ENCODE data around the gene FAF2.
A peak's percentile ranks its signal among the peaks of the same experiment; 100 is the strongest.

Gene FAF2

GRCh38 chr5:176537554-176538229 is 89.5 kb downstream of the FAF2 start:
- no peak for TF ChIP-seq CTCF (conservative IDR thresholded peaks at IDR 0.05; ENCODE audit: low read length)
- H3K4me3 ChIP-seq (ENCODE audit: low read length), result peak overlapping the region; percentile 82
- DNase-seq (ENCODE audit: low read depth), result peak; percentile 99

GRCh38 chr5:176538230-176538988 is 90.2 kb downstream of the FAF2 start:
- DNase-seq (ENCODE audit: low read depth), result no peak
- TF ChIP-seq CTCF (conservative IDR thresholded peaks at IDR 0.05; ENCODE audit: low read length), result no peak
- H3K4me3 ChIP-seq (ENCODE audit: low read length), result peak overlapping the region; percentile 54

GRCh38 chr5:176538989-176539384 is 90.8 kb downstream of the FAF2 start:
- DNase-seq (ENCODE audit: low read depth), result no peak
- no peak overlapping the region for H3K4me3 ChIP-seq (ENCODE audit: low read length)
- TF ChIP-seq CTCF (conservative IDR thresholded peaks at IDR 0.05; ENCODE audit: low read length), result no peak

- no peak for DNase-seq (ENCODE audit: low read depth)
- no peak for TF ChIP-seq CTCF (conservative IDR thresholded peaks at IDR 0.05; ENCODE audit: low read length)
Measured at GRCh38 chr5:176540476-176540899, 92.3 kb downstream of the FAF2 start.

GRCh38 chr5:176540956-176541337 is 92.8 kb downstream of the FAF2 start:
- DNase-seq (ENCODE audit: low read depth), result no peak
- no peak for TF ChIP-seq CTCF (conservative IDR thresholded peaks at IDR 0.05; ENCODE audit: low read length)

More at GRCh38 chr5:176540476-176540899, 92.3 kb downstream of the FAF2 start:
- no peak overlapping the region for H3K4me3 ChIP-seq (ENCODE audit: low read length)

GRCh38 chr5:176541338-176542134 is 93.4 kb downstream of the FAF2 start:
- DNase-seq (ENCODE audit: low read depth), result no peak
- TF ChIP-seq CTCF (conservative IDR thresholded peaks at IDR 0.05; ENCODE audit: low read length), result no peak
- H3K4me3 ChIP-seq (ENCODE audit: low read length), result no peak overlapping the region

More at GRCh38 chr5:176540956-176541337, 92.8 kb downstream of the FAF2 start:
- H3K4me3 ChIP-seq (ENCODE audit: low read length), result no peak overlapping the region

Data from AG10803 (cell line).